GM23248 (cell line): ENCODE data around the gene SMARCA2.

ENCODE experiments used
- EZH2 ChIP-seq: fragments of 200-600 bp; sonication (generic); IDR thresholded peaks from 2 replicates; pipeline ENCODE4 v1.6.1; 2018; ENCODE audit warnings: antibody characterized with exemption, mild to moderate bottlenecking; ENCODE audit not compliant: insufficient read depth, poor library complexity, severe bottlenecking
- EZH2phosphoT487 ChIP-seq: fragments of 200-600 bp; sonication (generic); IDR thresholded peaks from 2 replicates; pipeline ENCODE4 v1.6.1; 2018; ENCODE audit warnings: antibody characterized with exemption, moderate library complexity, mild to moderate bottlenecking, low read depth; ENCODE audit not compliant: insufficient read depth

- TF ChIP-seq EZH2 (no peak), EZH2phosphoT487 (no peak)
These were observed 57.7 kb downstream of the SMARCA2 start for GRCh38 chr9:2072752-2073405.
